Endothelial cell (in vitro differentiated cells): Measurements from ENCODE around the gene GATD1. TPM values are rescaled to one million over a fixed set of nuclear protein-coding genes. Genes with fewer than 3 reads are reported as not detected.

Experiments used
- DNase-seq: peaks from one replicate; pipeline ENCODE4 v3.0.0; 2021; ENCODE audit warnings: low spot score
- H3K27ac Mint-ChIP-seq: one replicate; pipeline ENCODE4 v1.8.0; 2021; ENCODE audit warnings: mixed read lengths, inconsistent platforms; ENCODE audit not compliant: unreplicated experiment
- H3K27me3 Mint-ChIP-seq: one replicate; pipeline ENCODE4 v1.8.0; 2021; ENCODE audit warnings: mild to moderate bottlenecking, moderate library complexity, mixed read lengths, inconsistent platforms; ENCODE audit not compliant: unreplicated experiment
- H3K36me3 Mint-ChIP-seq: one replicate; pipeline ENCODE4 v1.8.0; 2021; ENCODE audit warnings: mild to moderate bottlenecking, low read depth, mixed read lengths, inconsistent platforms; ENCODE audit not compliant: unreplicated experiment
- H3K4me1 Mint-ChIP-seq: one replicate; pipeline ENCODE4 v1.8.0; 2021; ENCODE audit warnings: mild to moderate bottlenecking, mixed read lengths, inconsistent platforms; ENCODE audit not compliant: unreplicated experiment
- H3K4me3 Mint-ChIP-seq: one replicate; pipeline ENCODE4 v1.8.0; 2021; ENCODE audit warnings: mild to moderate bottlenecking, mixed read lengths, inconsistent platforms; ENCODE audit not compliant: unreplicated experiment
- H3K9me3 Mint-ChIP-seq: one replicate; pipeline ENCODE4 v1.8.0; 2021; ENCODE audit warnings: mixed read lengths, inconsistent platforms; ENCODE audit not compliant: unreplicated experiment
- total RNA-seq: library from RNA; stranded (reverse); fragmentation: NEBNext Ultra II Directional; extraction: Animal tissue kit (Norgen Biotek cat#: 25700); gene quantifications from one replicate; pipeline ENCODE4 v1.2.1, GENCODE V29; 2021; ENCODE audit not compliant: unreplicated experiment
- TF ChIP-seq, protein P1 (sequence below): fragments of 200-600 bp; sonication (generic); IDR thresholded peaks from one replicate; pipeline ENCODE4 v1.5.0; 2021; ENCODE audit warnings: antibody characterized with exemption; ENCODE audit not compliant: unreplicated experiment

The GATD1 gene
- total RNA-seq, 1 donor from 2014 or later = 36.5 TPM

GRCh38 chr11:774873-775592 is 2.3 kb downstream of the GATD1 start:
- no peak overlapping the region for H3K27ac Mint-ChIP-seq

GRCh38 chr11:773830-774229 is 3.5 kb downstream of the GATD1 start:
- DNase-seq = no peak
- Mint-ChIP-seq H3K9me3 (no peaks in the 10 kb centered on the region), H3K4me1 (peaks cover 7% of the 10 kb centered on the region), H3K36me3 (no peaks in the 10 kb centered on the region), H3K4me3 (no peak overlapping the region), H3K27ac (no peak overlapping the region), H3K27me3 (peaks cover 6% of the 10 kb centered on the region)
- TF ChIP-seq, protein P1, sequence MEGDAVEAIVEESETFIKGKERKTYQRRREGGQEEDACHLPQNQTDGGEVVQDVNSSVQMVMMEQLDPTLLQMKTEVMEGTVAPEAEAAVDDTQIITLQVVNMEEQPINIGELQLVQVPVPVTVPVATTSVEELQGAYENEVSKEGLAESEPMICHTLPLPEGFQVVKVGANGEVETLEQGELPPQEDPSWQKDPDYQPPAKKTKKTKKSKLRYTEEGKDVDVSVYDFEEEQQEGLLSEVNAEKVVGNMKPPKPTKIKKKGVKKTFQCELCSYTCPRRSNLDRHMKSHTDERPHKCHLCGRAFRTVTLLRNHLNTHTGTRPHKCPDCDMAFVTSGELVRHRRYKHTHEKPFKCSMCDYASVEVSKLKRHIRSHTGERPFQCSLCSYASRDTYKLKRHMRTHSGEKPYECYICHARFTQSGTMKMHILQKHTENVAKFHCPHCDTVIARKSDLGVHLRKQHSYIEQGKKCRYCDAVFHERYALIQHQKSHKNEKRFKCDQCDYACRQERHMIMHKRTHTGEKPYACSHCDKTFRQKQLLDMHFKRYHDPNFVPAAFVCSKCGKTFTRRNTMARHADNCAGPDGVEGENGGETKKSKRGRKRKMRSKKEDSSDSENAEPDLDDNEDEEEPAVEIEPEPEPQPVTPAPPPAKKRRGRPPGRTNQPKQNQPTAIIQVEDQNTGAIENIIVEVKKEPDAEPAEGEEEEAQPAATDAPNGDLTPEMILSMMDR = no peak

More at GRCh38 chr11:774873-775592, 2.3 kb downstream of the GATD1 start:
- H3K9me3 Mint-ChIP-seq = no peaks in the 10 kb centered on the region
- peaks cover 6% of the 10 kb centered on the region for H3K27me3 Mint-ChIP-seq
- no peak for DNase-seq
- TF ChIP-seq, protein P1 = no peak
- H3K4me3 Mint-ChIP-seq = no peak overlapping the region
- H3K36me3 Mint-ChIP-seq = no peaks in the 10 kb centered on the region
- peaks cover 7% of the 10 kb centered on the region for H3K4me1 Mint-ChIP-seq

- H3K9me3 Mint-ChIP-seq = no peaks in the 10 kb centered on the region
- no peak overlapping the region for H3K4me3 Mint-ChIP-seq
- H3K27ac Mint-ChIP-seq = no peak overlapping the region
- H3K27me3 Mint-ChIP-seq = peaks cover 6% of the 10 kb centered on the region
- no peak for DNase-seq
- TF ChIP-seq, protein P1 = no peak
- peaks cover 7% of the 10 kb centered on the region for H3K4me1 Mint-ChIP-seq
- no peaks in the 10 kb centered on the region for H3K36me3 Mint-ChIP-seq
Observed at GRCh38 chr11:773425-773824, 3.9 kb downstream of the GATD1 start.

DNA sequence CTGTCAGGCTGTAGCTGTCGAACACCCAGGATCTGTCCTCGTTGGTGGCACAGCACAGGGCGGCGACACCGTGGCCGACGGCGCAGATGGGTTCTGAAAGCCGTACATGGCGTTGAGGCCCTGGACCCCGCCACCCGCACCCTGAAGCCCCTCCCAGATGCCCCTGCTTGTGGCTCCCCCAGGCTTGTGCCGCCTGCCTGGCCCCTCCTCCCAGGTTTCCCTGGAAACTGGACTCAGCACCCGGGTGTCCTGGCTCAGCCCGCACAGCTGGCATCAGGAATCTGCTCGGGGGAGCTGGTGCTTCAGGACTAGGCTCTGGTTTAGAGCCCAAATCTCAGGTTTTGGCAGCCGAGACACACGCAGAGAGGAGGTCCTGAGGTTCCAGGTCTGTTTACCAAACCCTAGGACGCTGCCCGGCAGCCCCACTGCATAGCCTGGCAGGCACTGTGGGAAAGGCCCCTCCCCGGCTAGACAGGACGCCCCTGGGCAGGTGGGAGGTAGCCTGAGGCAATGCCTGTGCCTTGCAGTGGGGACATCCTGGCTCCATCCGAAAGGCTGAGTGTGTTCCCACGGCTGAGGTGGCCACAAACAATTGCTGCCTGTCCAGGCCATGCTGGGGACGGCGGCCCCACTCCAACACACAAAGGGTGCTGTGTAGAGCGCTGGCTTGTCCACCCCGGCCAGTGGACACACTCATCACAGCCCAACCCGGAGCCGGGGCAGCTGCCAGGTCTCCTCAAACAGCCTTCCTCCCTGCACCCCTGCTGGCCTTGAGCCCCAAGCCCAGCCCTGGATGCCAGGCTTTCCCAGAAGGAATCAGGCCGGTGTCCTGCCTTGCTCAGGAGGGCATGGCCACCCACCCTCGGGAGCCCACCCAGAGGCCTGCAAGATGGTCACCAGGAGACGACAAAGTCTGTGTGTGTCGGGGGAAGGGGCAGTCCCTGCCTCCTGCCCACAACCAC is 4.6 kb downstream of the GATD1 start:
- no peak overlapping the region for H3K4me3 Mint-ChIP-seq
- H3K27ac Mint-ChIP-seq = no peak overlapping the region
- DNase-seq = no peak
- H3K9me3 Mint-ChIP-seq = no peaks in the 10 kb centered on the region
- no peaks in the 10 kb centered on the region for H3K36me3 Mint-ChIP-seq
- peaks cover 6% of the 10 kb centered on the region for H3K27me3 Mint-ChIP-seq
- TF ChIP-seq, protein P1 = no peak
- H3K4me1 Mint-ChIP-seq = peaks cover 7% of the 10 kb centered on the region
